AG08395 (cell line): ENCODE measurements around the gene IGSF3.

Experiments used
- DNase-seq: peaks from one replicate; pipeline ENCODE4 v3.0.0; 2012; ENCODE audit warnings: mixed read lengths, low spot score

IGSF3 gene

GRCh38 chr1:116686175-116686574, 18.6 kb upstream of the IGSF3 start:
- DNase-seq = no peak

- no peak for DNase-seq
Observed at GRCh38 chr1:116684575-116684974, 17.0 kb upstream of the IGSF3 start.

- DNase-seq = no peak
Observed at GRCh38 chr1:116682641-116683221, 15.2 kb upstream of the IGSF3 start.

GRCh38 chr1:116681343-116681899, 13.9 kb upstream of the IGSF3 start:
- DNase-seq = no peak

DNA sequence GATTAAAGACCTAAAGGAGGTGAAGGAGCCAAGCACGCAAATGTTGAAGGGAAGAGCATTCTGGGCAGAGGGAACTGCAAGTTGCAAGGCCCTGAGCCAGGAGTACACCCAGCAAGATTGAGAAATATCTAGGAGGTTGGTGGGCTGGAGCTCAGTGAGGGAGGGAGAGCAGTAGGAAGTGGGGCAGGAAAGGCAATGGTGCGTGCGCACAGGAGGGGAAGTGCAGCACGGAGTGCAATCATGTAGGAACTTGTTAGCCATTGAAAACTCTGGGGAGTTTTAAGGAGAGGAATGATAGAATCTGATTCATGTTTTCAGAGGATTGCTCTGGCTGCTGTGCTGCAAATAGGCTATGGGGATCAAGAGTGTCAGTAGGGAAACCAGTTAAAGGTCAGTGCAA, 13.2 kb upstream of the IGSF3 start:
- no peak for DNase-seq

GRCh38 chr1:116679828-116680628, 12.5 kb upstream of the IGSF3 start:
- DNase-seq = no peak

DNA sequence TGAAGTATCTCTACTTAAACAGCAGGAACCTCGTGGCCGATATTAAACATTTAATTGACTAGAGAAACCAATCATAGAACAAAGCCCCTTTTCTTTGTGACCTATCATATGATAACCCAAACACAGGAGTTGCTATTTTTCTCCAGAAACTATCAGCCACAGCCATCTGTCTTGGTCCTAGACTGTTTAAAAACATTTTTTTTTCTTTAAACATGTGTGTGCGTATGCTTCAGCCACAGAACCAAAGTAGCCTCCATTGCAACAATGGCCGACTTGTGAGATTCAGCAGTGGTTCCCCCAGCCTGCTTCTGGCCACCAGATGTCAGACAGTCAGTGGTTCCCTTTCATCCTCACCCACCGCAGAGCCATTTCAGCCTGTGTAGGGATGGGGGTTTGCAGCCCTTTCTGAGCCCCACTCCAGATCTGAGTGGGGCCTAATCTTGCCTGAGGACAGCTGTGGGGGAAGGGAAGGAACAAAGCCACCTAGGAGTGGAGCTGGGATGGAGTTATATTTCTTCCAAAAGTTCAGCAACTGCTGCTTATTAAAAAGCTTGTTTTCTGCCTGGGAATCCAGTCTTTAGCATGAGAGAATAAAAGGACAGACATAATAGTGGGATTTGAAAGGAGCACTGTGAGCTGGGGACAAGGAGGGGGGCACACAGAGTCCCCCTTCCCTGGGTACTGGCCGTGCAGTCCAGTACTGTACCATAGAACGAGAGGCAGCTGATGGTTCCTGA, 11.7 kb upstream of the IGSF3 start:
- DNase-seq = no peak

DNA sequence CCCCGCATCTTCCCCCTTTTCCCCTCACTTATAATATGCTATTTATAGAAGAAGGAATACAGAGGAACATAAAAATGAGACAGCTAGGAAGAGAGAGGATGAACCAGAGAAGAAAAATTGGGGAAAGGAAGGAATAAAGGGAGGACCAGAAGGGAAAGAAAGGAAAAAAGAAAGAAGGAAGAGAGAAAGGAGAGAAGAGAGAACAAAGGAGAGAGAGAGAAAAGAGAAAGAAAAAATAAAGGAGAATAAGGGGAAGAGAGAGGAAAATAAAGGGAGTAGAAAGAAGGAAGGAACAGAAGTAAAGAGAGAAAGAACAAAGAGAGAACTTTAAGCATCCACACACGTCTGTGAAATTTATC, 11.2 kb upstream of the IGSF3 start:
- no peak for DNase-seq

DNA sequence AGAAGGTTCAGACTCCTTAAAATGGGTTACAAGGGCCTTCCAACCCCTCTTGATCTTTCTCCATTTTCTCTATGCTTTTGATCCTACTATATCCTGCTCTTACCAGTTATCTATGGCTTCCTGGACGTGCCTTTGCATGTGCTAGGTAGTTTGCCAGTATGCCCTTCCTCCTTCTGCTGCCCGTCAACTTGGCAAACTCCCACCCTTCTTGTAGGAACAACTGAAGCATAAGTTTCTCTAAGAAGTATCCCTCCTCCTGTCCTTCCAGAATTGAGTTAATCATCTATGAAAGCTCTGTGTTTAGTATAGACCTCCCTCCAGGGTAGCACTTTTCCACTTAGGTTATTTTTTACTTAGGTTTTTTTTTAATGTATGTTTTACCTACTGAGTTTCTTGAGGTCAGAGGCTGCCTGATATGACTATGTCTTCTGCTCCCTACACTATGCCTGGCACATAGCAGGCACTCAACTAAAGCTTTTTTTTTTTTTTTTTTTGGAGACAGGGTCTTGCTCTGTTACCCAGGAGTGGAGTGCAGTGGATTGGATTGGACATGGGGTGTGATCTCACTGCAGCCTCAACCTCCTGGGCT, 10.0 kb upstream of the IGSF3 start:
- no peak for DNase-seq

GRCh38 chr1:116676291-116676690, 8.8 kb upstream of the IGSF3 start:
- no peak for DNase-seq

DNA sequence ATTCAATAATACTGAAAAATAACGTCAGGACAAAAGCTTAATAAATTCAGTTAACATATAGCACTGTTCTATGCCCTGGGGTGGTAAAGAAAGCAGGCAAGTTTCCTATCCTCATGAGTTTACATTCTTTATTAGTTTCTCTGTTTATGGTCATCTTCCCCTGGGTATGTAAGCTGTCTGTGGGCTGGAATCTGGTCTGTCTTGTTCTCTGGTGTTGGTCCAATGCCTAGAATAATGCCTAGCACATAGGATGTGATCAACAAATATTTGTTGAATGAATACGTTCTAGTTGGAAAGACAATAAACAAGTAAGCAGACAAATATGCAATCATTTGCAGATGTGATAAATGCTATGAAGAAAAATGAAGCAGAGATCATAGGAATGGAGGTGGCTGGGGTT, 7.2 kb upstream of the IGSF3 start:
- peak; percentile 22 for DNase-seq

GRCh38 chr1:116674011-116674531, 6.5 kb upstream of the IGSF3 start:
- no peak for DNase-seq

DNA sequence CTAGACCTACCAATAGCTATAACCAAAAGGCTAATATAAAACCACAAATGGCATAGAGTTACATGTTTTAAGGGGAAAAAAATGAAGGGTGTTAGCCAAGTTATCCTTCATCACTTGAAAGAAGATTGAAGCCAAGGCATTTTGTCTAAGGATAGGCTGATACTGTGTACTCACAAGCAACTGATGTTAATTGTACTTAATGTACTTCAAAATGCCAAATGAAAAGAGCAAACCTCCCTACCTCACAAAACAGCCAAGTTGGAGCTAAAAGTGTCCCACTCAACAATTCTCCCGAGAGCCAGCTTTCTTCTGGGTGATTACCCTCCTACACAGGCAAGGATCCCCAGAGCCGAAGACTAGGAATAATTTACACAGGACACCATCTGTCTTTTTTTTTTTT, 4.4 kb upstream of the IGSF3 start:
- no peak for DNase-seq

GRCh38 chr1:116671072-116671760, 3.7 kb upstream of the IGSF3 start:
- DNase-seq = no peak

DNA sequence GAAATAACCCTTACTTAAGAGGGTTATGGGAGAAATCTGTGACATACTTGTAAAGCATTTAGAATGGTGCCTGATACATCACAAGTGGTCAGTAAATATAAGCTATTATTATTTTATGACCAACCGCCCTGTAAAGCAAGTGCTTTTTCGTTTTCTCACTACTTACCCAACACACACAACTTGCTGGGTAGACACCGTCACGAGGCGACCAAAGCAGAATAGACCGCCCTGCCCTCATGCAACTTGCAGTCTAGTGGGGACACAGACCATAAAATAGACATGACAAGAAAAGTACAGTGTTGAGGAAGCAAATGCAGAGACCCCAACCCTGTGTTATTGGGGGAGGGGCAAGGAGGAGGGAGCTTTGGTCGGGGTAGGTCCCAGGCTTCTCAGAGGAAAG, 744 bp upstream of the IGSF3 start:
- no peak for DNase-seq

DNA sequence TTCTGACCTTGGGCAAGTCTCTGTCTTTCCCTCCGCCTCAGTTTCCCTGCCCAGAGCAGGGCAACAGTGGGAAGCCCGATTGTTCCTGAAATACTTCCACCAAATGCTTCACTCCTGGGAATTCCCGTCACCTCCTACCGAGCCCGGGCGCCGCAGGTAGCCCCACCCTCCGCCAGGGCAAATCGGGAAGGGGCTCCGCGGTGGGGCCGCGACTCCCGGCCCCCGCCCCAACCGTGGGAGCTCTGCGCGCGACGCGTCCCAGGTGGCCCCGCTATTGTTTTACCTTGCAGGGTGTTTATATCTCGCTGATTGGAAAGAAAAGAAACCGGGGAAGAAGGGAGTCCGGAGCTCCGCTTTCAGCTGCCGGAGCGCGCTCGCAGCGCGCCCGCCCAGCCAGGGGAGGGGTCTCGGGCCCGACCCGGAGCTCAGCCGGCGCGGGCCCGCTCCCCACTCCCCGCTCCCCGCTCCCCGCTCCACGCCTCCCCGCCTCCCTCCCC, 407 bp downstream of the IGSF3 start:
- DNase-seq = no peak

GRCh38 chr1:116666187-116667077, 1.1 kb downstream of the IGSF3 start:
- no peak for DNase-seq

DNA sequence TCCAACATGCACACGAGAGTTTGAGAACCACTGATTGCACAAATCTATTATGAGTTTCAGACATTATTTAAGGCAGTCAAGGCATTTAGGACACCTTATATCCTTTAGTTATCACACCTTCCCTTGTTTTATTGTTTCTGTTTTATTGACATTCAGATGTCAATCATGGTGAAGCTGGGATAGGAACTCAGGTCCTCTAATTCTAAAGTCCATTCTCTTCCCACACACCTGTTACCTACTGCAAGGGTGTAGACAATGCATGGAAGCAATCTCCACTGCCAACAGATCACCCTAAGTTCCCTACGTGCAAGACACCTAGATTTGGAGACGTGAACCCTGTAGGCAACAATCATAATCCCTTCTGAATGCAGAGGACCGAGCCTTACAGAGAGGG, 2.6 kb downstream of the IGSF3 start:
- no peak for DNase-seq

DNA sequence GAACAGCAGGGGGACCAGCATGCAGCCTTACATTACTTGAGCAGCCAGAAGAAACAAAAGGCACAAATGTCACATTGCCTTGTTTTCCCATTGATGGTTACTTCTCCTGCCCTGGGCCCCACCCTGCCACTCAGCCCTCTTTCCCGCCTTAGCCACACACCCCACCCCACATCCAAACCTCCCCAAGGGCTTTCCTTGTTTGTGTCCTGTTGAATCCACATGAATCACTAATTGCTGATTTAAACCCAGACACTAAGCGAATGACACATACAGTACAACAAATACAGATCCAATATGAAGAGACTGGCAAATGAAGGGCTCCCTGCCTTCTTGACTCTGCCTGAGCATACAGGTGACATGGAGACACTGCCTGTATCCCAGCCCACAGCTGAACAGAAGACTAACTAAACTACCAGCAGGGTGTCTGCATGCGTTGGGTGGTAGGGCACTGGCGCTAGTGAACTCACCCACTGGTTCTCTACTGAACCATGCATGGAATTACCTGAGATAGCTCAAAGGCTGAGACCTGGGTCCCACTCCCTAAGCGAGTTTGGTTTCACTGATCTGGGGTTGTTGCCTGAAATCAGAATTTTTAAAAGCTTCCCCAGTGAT, 3.1 kb downstream of the IGSF3 start:
- DNase-seq = no peak

GRCh38 chr1:116663821-116664220, 3.7 kb downstream of the IGSF3 start:
- DNase-seq = no peak
